WI38 (cell line): ENCODE measurements around the gene FXYD5.

Source experiments
- H3K4me3 ChIP-seq: 2 replicates; pipeline ENCODE4 v1.5.1; 2011; ENCODE audit warnings: low read depth, mild to moderate bottlenecking, control low read depth, low read length
- TF ChIP-seq, protein P1 (sequence below): IDR thresholded peaks from 2 replicates; pipeline ENCODE4 v1.5.1; 2012; ENCODE audit warnings: low read depth, mild to moderate bottlenecking, control low read depth, low read length

Gene FXYD5

DNA sequence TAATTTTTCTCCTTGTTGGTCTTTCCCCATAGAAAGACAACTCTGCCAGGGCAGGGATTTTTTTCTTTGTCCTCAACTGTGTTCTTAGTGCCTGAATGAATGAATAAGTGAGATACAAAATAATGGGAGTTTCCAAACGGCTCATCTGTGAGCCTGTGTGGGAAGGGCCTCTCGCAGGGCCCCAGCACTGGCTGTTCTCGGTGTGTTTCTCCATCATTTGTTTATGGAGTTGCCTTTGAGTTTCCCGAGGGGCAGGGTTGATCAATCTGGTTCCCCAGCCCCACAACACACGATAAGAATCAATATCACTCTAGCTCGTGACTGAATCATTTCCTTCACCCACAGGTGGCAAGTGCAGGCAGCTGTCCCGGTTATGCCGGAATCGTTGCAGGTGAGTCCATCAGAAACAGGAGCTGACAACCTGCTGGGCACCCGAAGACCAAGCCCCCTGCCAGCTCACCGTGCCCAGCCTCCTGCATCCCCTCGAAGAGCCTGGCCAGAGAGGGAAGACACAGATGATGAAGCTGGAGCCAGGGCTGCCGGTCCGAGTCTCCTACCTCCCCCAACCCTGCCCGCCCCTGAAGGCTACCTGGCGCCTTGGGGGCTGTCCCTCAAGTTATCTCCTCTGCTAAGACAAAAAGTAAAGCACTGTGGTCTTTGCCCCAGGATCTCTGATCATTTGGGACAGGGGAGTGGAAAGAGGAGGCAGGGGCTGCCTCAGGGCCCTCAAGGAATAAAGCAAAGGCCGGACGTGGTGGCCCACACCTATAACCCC, 14.9 kb downstream of the FXYD5 start:
- H3K4me3 ChIP-seq: no peak overlapping the region
- TF ChIP-seq, protein P1, sequence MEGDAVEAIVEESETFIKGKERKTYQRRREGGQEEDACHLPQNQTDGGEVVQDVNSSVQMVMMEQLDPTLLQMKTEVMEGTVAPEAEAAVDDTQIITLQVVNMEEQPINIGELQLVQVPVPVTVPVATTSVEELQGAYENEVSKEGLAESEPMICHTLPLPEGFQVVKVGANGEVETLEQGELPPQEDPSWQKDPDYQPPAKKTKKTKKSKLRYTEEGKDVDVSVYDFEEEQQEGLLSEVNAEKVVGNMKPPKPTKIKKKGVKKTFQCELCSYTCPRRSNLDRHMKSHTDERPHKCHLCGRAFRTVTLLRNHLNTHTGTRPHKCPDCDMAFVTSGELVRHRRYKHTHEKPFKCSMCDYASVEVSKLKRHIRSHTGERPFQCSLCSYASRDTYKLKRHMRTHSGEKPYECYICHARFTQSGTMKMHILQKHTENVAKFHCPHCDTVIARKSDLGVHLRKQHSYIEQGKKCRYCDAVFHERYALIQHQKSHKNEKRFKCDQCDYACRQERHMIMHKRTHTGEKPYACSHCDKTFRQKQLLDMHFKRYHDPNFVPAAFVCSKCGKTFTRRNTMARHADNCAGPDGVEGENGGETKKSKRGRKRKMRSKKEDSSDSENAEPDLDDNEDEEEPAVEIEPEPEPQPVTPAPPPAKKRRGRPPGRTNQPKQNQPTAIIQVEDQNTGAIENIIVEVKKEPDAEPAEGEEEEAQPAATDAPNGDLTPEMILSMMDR: no peak

DNA sequence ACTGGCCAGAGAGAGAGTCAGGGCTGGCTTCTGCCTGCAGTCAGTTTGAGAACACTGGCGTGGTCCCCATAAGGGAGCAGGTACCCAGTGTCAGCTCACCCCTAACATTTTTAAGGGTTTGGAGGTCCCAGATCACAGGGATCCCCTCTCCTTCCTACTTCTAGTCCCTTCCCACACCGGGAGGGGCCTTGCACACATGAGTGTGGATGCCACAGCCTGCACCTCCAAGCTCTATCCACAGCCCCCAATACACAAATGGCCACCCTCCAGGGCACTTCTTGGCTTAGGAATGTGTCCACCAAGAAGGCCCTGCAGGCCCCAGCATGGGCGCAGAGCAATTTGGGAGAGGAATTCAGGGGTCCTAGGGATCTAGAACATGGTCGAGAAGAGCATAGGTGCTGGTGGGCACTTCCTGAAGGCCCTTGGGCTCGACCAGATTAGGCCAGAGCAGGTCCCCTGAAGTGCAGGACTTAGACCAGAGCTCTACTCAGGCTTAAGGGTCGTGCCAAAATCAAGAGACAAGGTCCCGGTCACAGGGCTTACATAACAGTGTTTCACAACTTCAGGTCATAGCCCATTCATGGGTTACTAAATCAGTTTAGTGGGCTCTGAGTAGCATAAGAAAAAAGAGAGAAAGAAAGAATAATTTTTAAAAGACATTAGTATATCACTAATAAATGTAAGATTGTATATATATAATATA, 16.0 kb downstream of the FXYD5 start:
- H3K4me3 ChIP-seq: no peak overlapping the region
- TF ChIP-seq, protein P1: no peak

DNA sequence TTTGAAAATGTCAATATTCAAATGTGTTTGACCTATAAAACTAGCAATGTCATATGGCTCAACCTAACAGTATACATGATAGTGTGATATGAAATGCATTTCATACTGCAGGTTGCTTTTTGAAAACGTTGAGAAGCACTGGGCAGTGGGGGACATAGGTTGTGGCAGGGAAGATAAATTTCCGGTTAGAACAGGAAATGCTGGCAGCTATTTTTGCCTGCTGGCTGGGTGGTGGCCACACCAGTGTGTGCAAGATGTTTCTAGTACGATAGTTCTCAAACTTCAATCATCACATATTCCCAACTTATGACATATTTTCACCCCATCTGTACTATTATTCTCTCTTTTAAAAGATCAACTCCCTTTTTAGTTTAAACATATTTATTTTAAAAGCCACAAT, 17.2 kb downstream of the FXYD5 start:
- TF ChIP-seq, protein P1: no peak
- H3K4me3 ChIP-seq: no peak overlapping the region

DNA sequence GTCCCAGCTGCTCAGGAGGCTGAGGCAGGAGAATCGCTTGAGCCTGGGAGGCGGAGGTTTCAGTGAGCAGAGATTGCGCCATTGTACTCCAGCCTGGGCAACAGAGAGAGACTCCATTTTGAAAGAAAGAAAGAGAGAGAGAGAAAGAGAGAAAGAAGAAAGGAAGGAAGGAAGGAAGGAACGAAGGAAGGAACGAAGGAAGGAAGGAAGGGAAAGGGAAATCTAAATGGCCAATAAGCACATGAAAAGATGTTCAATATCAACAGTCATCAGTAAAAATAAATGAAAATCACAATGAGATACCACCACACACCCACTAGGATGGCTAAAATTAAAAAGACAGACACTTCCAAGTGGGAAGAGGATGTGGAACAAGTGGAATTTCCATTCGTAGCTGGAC, 19.7 kb downstream of the FXYD5 start:
- no peak overlapping the region for H3K4me3 ChIP-seq
- TF ChIP-seq, protein P1: no peak

DNA sequence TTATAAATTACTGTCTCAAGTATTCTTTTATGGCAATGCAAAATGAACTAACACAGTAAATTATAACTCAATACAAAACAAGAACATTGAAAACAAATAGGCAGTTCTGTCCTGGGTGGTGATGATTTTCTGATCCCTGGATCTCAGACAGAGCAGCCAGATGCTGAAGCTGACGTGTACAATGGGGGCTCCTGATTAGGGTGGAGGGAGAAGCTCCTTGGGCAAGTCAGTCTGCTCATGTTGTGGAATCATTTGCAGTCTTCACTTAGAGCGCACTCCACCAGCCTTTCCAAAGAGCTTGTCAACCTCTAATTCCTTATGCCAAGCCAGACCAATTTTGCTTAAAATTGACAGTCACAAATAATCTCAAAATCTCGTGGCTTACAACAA, 21.6 kb downstream of the FXYD5 start:
- H3K4me3 ChIP-seq: no peak overlapping the region
- TF ChIP-seq, protein P1: no peak

DNA sequence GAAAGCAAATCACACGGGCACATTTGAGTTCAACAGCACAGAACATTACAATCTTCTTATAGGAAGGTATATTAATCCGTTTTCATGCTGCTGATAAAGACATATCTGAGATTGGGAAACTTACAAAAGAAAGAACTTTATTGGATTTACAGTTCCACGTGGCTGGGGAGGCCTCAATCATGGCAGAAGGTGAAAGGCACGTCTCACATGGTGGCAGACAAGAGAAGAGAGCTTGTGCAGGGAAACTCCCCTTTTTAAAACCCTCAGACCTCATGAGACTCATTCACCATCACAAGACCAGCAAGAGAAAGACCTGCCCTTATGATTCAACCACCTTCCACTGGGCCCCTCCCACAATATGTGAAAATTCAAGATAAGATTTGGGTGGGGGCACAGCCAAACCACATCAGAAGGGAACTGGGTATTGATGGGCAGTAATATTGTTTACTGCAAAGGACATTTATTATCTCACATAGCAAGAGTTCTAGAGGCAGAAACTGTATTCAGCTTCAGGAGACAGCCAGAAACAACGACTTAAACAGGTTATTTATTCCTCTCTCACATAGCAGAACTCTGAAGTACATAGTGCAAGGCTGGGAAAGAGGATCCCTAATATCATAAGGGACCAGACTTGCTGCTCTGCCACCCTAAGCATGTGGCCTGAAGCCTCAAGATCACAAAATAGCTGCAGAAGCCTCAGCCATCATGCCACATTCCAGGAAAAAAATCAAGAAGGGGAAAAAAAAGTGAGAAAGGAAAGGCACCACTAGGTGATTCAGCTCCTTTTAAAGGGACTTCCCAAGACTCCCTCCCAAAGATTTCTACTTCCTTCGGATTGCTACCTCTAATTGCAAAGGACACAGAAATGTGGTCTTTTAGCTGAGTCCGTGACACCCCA, 23.1 kb downstream of the FXYD5 start:
- TF ChIP-seq, protein P1: no peak
- H3K4me3 ChIP-seq: no peak overlapping the region

DNA sequence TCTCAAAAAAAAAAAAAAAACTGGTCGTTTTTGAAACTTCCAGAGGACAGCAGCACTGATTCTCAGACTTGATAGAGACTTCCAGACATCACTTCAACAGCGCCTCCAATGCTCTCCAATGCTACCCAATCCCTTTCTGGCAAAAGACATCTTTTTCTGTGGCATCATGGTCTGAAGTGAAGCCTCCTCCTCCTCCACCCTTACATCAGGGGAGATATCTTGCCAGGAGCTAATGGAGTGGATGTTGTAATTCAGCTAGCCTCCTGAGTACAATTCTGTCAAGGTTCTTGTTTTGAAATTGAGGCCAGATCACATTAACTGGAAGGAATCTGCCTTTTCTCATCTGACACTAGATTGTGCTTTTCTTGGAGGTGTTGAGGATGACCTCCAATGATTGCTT, 24.2 kb downstream of the FXYD5 start:
- TF ChIP-seq, protein P1: no peak
- H3K4me3 ChIP-seq: no peak overlapping the region
